Cardiac fibroblast (primary cell): ENCODE data around the gene DPF3.

Source experiments
- DNase-seq, 2 donors: peaks; one replicate each; pipeline versions ENCODE4 v3.0.0 to v3.0.0-alpha.2; 2010; ENCODE audit warnings: low read depth in 2 of 2
- H3K4me3 ChIP-seq, 2 donors: replicated peaks in 1 of 2; 1 replicate in 1 of 2; 2 replicates in 1 of 2; pipeline ENCODE4 v1.5.1; 2011; ENCODE audit warnings: low read depth in 2 of 2, low read length in 2 of 2, mild to moderate bottlenecking in 2 of 2, moderate library complexity in 1 of 2
- CTCF ChIP-seq: IDR thresholded peaks from one replicate; pipeline ENCODE4 v1.5.1; 2011; ENCODE audit warnings: low read depth, mild to moderate bottlenecking, low read length, inconsistent platforms

DPF3 gene

GRCh38 chr14:72595152-72595862, 298.6 kb downstream of the DPF3 start:
- no peak for DNase-seq
- TF ChIP-seq CTCF = no peak
- H3K4me3 ChIP-seq = no peak overlapping the region

GRCh38 chr14:72594099-72594901, 299.6 kb downstream of the DPF3 start:
- no peak for DNase-seq
- no peak for TF ChIP-seq CTCF
- H3K4me3 ChIP-seq = no peak overlapping the region

GRCh38 chr14:72591391-72591790, 302.5 kb downstream of the DPF3 start:
- no peak overlapping the region for H3K4me3 ChIP-seq
- TF ChIP-seq CTCF = no peak
- no peak for DNase-seq

GRCh38 chr14:72590577-72590976, 303.3 kb downstream of the DPF3 start:
- no peak overlapping the region for H3K4me3 ChIP-seq
- no peak for TF ChIP-seq CTCF
- no peak for DNase-seq

- no peak for DNase-seq
- TF ChIP-seq CTCF = no peak
- H3K4me3 ChIP-seq = no peak overlapping the region
Measured at GRCh38 chr14:72589652-72590051, 304.2 kb downstream of the DPF3 start.

GRCh38 chr14:72588521-72588920, 305.4 kb downstream of the DPF3 start:
- DNase-seq = no peak
- TF ChIP-seq CTCF = no peak
- H3K4me3 ChIP-seq = no peak overlapping the region
